GM19455 (cell line): ENCODE measurements around the gene ZBTB20.
A peak's percentile ranks its signal among the peaks of the same experiment; 100 is the strongest.
"Not testable (repeated sequence)": the region's sequence is repeated elsewhere in the genome, so short reads cannot be mapped to it uniquely, and the experiment has no call there.

Experiments used
- ATAC-seq: cut with Tn5 transposase; IDR thresholded peaks from one replicate; pipeline ENCODE4 v1.9.1; 2021; ENCODE audit not compliant: unreplicated experiment

ZBTB20 gene

GRCh38 chr3:115147329-115148141, 447 bp upstream of the ZBTB20 start:
- ATAC-seq: peak; percentile 77

- ATAC-seq: no peak
These were observed 1.1 kb downstream of the ZBTB20 start for GRCh38 chr3:115146032-115146417.

GRCh38 chr3:115141033-115141757, 5.9 kb downstream of the ZBTB20 start:
- ATAC-seq: peak; percentile 75

- ATAC-seq: no peak
These were observed 8.0 kb downstream of the ZBTB20 start for GRCh38 chr3:115139072-115139471.

GRCh38 chr3:115134648-115135347, 12.3 kb downstream of the ZBTB20 start:
- no peak for ATAC-seq

GRCh38 chr3:115127208-115127607, 19.9 kb downstream of the ZBTB20 start:
- ATAC-seq: no peak

GRCh38 chr3:115120597-115120996, 26.5 kb downstream of the ZBTB20 start:
- no peak for ATAC-seq

GRCh38 chr3:115113367-115113766, 33.7 kb downstream of the ZBTB20 start:
- ATAC-seq: no peak

GRCh38 chr3:115111632-115112031, 35.5 kb downstream of the ZBTB20 start:
- ATAC-seq: no peak

GRCh38 chr3:115110830-115111229, 36.3 kb downstream of the ZBTB20 start:
- ATAC-seq: no peak

- ATAC-seq: not testable (repeated sequence)
These were observed 37.0 kb downstream of the ZBTB20 start for GRCh38 chr3:115110066-115110465.

- no peak for ATAC-seq
These were observed 38.5 kb downstream of the ZBTB20 start for GRCh38 chr3:115108614-115109013.

GRCh38 chr3:115102046-115102445, 45.0 kb downstream of the ZBTB20 start:
- no peak for ATAC-seq

GRCh38 chr3:115100806-115101205, 46.3 kb downstream of the ZBTB20 start:
- ATAC-seq: no peak

- ATAC-seq: peak; percentile 74
These were observed 47.0 kb downstream of the ZBTB20 start for GRCh38 chr3:115099986-115100571.

GRCh38 chr3:115099134-115099985, 47.7 kb downstream of the ZBTB20 start:
- peak; percentile 10 for ATAC-seq

- no peak for ATAC-seq
These were observed 48.6 kb downstream of the ZBTB20 start for GRCh38 chr3:115098354-115099073.

- no peak for ATAC-seq
These were observed 51.9 kb downstream of the ZBTB20 start for GRCh38 chr3:115095236-115095635.

GRCh38 chr3:115092220-115092791, 54.8 kb downstream of the ZBTB20 start:
- ATAC-seq: peak; percentile 70
